Sigmoid colon (tissue), 7 donors: ENCODE measurements around the gene SPAG16. TPM values are rescaled to one million over a fixed set of nuclear protein-coding genes. Genes with fewer than 3 reads are reported as not detected.

Experiments
- DNase-seq: peaks from one replicate; pipeline ENCODE4 v3.0.0-alpha.2; 2019
- H3K27ac ChIP-seq, 4 donors: fragments of 200-600 bp; sonication (generic); one replicate each; pipeline ENCODE4 v1.5.1; 2016 to 2019; ENCODE audit warnings: mild to moderate bottlenecking in 1 of 4
- H3K27me3 ChIP-seq, 3 donors: fragments of 200-600 bp; sonication (generic); one replicate each; pipeline ENCODE4 v1.5.1; 2019; ENCODE audit warnings: mild to moderate bottlenecking in 1 of 3
- H3K36me3 ChIP-seq, 4 donors: fragments of 200-600 bp; sonication (generic); one replicate each; pipeline ENCODE4 v1.5.1; 2016 to 2019
- H3K4me1 ChIP-seq, 4 donors: fragments of 200-600 bp; sonication (generic); one replicate each; pipeline ENCODE4 v1.5.1; 2017 to 2019
- H3K4me3 ChIP-seq, 4 donors: fragments of 200-600 bp; sonication (generic); one replicate each; pipeline ENCODE4 v1.5.1; 2017 to 2019; ENCODE audit warnings: mild to moderate bottlenecking in 2 of 4, moderate library complexity in 1 of 4
- H3K9me3 ChIP-seq, 4 donors: fragments of 200-600 bp in 3 of 4; sonication (generic) in 3 of 4; one replicate each; pipeline versions ENCODE4 v1.5.1 to v1.6.1; 2013 to 2019
- EP300 ChIP-seq, 4 donors: sonication (generic); formaldehyde crosslinking; IDR thresholded peaks; one replicate each; pipeline ENCODE4 v1.6.1; 2017; ENCODE audit warnings: antibody characterized with exemption in 4 of 4
- POLR2A ChIP-seq, 2 donors: fragments of 450-650 bp; IDR thresholded peaks; one replicate each; pipeline ENCODE4 v1.6.1; 2016; ENCODE audit warnings: antibody characterized with exemption in 2 of 2, mild to moderate bottlenecking in 2 of 2, moderate library complexity in 2 of 2
- POLR2AphosphoS5 ChIP-seq, 4 donors: sonication (generic); formaldehyde crosslinking; IDR thresholded peaks; one replicate each; pipeline ENCODE4 v1.6.1; 2017; ENCODE audit warnings: antibody characterized with exemption in 4 of 4
- WGBS, 2 donors: extraction: QIAGEN DNeasy Blood & Tissue Kit; methylation state at CpG; one replicate each; pipeline ENCODE4 v1.1.7; 2013; 5-methylcytosine and 5-hydroxymethylcytosine counted together
- intact Hi-C: fragments of 100-400 bp; cut with DNase I; formaldehyde crosslinking; loops from one replicate; pipeline ENCODE4 v1.15.1; 2023
- polyA plus RNA-seq, 3 donors: library from polyadenylated mRNA; stranded (reverse); fragments of 200-250 nt; gene quantifications; one replicate each; pipeline ENCODE4 v1.2.3, GENCODE V29; 2013
- total RNA-seq, 4 donors: library from RNA; depleted of rRNA; stranded (reverse); fragments of >200 nt; gene quantifications; one replicate each; pipeline ENCODE4 v1.1.0, GENCODE V29; 2016
- TF ChIP-seq, protein P1 (sequence below), 4 experiments: fragments of 450-650 bp in 3 of 4; fragments of 200-600 bp in 1 of 4; IDR thresholded peaks; one replicate each; pipeline ENCODE4 v1.5.1; 2016 to 2019; ENCODE audit warnings: antibody characterized with exemption in 4 of 4, mild to moderate bottlenecking in 3 of 4, moderate library complexity in 2 of 4
- donor health status: healthy with polysubstance abuse.
- donor health status: Bipolar disorder and iron deficiency.
- donor health status: healthy.

The SPAG16 gene
- total and polyA plus RNA-seq, 7 donors: 13.1 to 70.3 (median 36.0) TPM

DNA sequence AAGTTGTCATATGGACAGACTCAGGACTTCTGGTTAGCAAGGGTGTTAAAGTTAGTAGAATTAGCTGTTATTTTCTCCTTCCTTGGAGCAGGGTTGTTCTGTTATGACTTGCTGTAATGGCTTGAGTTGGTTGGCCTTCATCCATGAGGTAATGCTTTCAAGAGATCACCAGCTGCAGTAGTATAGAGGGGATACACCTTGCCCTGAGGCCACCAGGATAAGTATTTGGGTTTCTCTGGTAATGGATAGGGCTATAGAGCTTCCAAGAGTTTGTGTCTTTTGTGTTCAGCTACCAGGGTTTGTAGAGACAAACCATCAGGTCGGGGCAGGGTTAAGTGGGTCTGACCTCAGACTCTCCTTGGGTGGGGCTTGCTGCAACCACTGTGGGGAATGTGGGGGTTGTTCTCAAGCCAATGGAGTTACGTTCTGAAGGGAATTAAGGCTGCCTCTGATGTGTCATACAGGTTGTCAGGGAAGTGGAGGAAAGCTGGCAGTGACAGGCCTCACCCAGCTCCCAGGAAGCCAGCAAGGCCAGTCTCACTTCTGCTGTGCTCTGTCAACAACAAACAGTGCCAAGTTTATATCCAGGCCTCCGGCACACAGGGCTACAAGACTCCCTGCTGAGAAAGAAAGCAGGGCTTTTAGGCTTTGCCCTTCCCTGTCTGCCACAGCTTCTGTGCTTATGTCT lies 356.6 kb downstream of the SPAG16 start:
- intact Hi-C loops: no loop called here
- no peak for DNase-seq
- WGBS, 2 donors: 25 to 53% methylated on average over 3 of the region's 3 CpGs
- Histone ChIP-seq H3K27me3 (no peaks in the 10 kb centered on the region), H3K4me1 (no peaks in the 10 kb centered on the region), H3K4me3 (no peak overlapping the region), H3K9me3 (peaks cover 0 to 4% (median 0%) of the 10 kb centered on the region in 4 donors), H3K27ac (no peak overlapping the region), H3K36me3 (no peaks in the 10 kb centered on the region)
- no peak for TF ChIP-seq POLR2AphosphoS5 (IDR thresholded peaks at IDR 0.05)
- TF ChIP-seq EP300 (IDR thresholded peaks at IDR 0.05): no peak
- TF ChIP-seq POLR2A (IDR thresholded peaks at IDR 0.05): no peak
- TF ChIP-seq, protein P1, sequence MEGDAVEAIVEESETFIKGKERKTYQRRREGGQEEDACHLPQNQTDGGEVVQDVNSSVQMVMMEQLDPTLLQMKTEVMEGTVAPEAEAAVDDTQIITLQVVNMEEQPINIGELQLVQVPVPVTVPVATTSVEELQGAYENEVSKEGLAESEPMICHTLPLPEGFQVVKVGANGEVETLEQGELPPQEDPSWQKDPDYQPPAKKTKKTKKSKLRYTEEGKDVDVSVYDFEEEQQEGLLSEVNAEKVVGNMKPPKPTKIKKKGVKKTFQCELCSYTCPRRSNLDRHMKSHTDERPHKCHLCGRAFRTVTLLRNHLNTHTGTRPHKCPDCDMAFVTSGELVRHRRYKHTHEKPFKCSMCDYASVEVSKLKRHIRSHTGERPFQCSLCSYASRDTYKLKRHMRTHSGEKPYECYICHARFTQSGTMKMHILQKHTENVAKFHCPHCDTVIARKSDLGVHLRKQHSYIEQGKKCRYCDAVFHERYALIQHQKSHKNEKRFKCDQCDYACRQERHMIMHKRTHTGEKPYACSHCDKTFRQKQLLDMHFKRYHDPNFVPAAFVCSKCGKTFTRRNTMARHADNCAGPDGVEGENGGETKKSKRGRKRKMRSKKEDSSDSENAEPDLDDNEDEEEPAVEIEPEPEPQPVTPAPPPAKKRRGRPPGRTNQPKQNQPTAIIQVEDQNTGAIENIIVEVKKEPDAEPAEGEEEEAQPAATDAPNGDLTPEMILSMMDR (IDR thresholded peaks at IDR 0.05): no peak

- H3K27me3 ChIP-seq: no peaks in the 10 kb centered on the region
- H3K4me1 ChIP-seq: no peaks in the 10 kb centered on the region
- no peak overlapping the region for H3K27ac ChIP-seq
- no peak for DNase-seq
- no peak overlapping the region for H3K4me3 ChIP-seq
- intact Hi-C loops: no loop called here
- H3K9me3 ChIP-seq: no peaks in the 10 kb centered on the region
- WGBS, 2 donors: 91 to 93% methylated on average over 4 of the region's 4 CpGs
- TF ChIP-seq POLR2A (IDR thresholded peaks at IDR 0.05) (no peak), EP300 (IDR thresholded peaks at IDR 0.05) (no peak), POLR2AphosphoS5 (IDR thresholded peaks at IDR 0.05) (no peak)
- TF ChIP-seq, protein P1 (IDR thresholded peaks at IDR 0.05): no peak
- H3K36me3 ChIP-seq: no peaks in the 10 kb centered on the region
Observed at GRCh38 chr2:213644926-213645325, 360.7 kb downstream of the SPAG16 start.

DNA sequence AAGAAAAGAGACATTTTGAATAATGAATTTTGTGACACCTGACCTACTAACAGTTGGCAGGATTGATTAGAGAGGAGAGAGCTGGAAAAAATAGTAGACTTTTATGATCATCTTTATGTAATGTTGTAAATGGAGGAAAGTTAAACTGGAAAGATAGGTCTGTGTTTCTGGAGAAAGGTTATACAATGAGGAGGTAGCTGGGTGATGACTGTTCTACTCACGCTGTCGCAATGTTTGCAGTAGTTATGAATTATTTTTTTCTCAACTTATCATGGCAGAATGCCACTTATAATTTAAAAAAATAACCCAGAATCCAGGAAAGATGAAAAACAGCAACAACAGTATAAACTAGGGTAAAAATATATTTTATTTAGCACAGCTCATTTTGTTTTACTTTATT lies 364.9 kb downstream of the SPAG16 start:
- H3K9me3 ChIP-seq: no peaks in the 10 kb centered on the region
- WGBS, 2 donors: 44 to 80% methylated on average over 2 of the region's 2 CpGs
- no peak for DNase-seq

DNA sequence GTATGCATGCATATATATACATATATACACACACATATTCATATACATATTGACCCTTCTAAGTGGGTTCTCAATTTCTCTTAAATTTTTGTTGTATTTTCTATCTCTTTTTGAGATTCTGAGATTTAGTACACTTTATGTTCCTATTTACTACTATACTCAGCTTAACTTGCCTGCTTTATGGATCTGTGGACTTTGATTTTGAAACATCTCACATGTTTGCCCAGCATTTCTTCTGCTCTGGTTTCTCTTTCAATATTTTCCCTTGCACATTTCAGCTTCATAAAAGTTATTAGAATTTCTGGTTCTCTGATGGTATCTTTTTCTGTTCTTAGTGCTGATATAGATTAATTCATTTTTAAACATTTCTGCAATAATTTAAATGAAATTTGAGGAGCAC lies 380.6 kb downstream of the SPAG16 start:
- no peak overlapping the region for H3K27ac ChIP-seq
- no peaks in the 10 kb centered on the region for H3K36me3 ChIP-seq
- no peak for DNase-seq
- H3K4me1 ChIP-seq: no peaks in the 10 kb centered on the region
- H3K9me3 ChIP-seq: peaks cover 0 to 9% (median 2%) of the 10 kb centered on the region in 4 donors
- no peaks in the 10 kb centered on the region for H3K27me3 ChIP-seq
- H3K4me3 ChIP-seq: no peak overlapping the region
- intact Hi-C loops: no loop called here
- TF ChIP-seq POLR2A (IDR thresholded peaks at IDR 0.05) (no peak), EP300 (IDR thresholded peaks at IDR 0.05) (no peak), POLR2AphosphoS5 (IDR thresholded peaks at IDR 0.05) (no peak)
- TF ChIP-seq, protein P1 (IDR thresholded peaks at IDR 0.05): no peak

More for the DNA sequence above, 364.9 kb downstream of the SPAG16 start:
- Histone ChIP-seq H3K36me3 (no peaks in the 10 kb centered on the region), H3K27ac (no peak overlapping the region), H3K4me1 (peaks cover 0 to 2% (median 0%) of the 10 kb centered on the region in 4 donors), H3K4me3 (no peak overlapping the region), H3K27me3 (no peaks in the 10 kb centered on the region)
- intact Hi-C loops: no loop called here
- TF ChIP-seq POLR2AphosphoS5 (IDR thresholded peaks at IDR 0.05) (no peak), EP300 (IDR thresholded peaks at IDR 0.05) (no peak), POLR2A (IDR thresholded peaks at IDR 0.05) (no peak)
- TF ChIP-seq, protein P1 (IDR thresholded peaks at IDR 0.05): no peak

DNA sequence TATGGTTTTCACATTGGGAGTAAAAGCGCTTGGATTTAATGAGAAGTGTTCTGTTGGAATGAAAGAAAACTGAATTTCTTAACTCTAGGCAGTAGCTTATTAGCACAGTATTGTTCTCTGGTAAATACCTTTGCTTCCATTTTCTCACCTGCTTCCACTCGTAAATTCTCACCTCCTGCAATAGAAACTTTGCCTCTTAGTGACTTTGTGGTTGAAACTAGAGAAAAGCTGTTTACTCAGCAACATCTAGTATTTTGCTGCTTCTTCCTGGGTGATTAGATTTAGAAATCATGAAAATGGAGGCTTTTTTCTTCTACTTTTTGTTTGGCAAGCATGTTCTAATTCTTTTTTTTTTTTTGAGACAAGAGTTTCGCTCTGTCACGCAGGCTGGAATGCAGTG lies 385.4 kb downstream of the SPAG16 start:
- TF ChIP-seq EP300 (IDR thresholded peaks at IDR 0.05) (no peak), POLR2AphosphoS5 (IDR thresholded peaks at IDR 0.05) (no peak), POLR2A (IDR thresholded peaks at IDR 0.05) (no peak)
- TF ChIP-seq, protein P1 (IDR thresholded peaks at IDR 0.05): no peak
- no peaks in the 10 kb centered on the region for H3K36me3 ChIP-seq
- H3K27me3 ChIP-seq: no peaks in the 10 kb centered on the region
- H3K27ac ChIP-seq: no peak overlapping the region
- intact Hi-C loops: no loop called here
- H3K4me3 ChIP-seq: no peak overlapping the region
- DNase-seq: no peak
- WGBS, 2 donors: 87 to 89% methylated on average over 4 of the region's 4 CpGs
- H3K4me1 ChIP-seq: no peaks in the 10 kb centered on the region
- peaks cover 0 to 4% (median 1%) of the 10 kb centered on the region in 4 donors for H3K9me3 ChIP-seq
